Spinal cord (tissue), 10 donors: ENCODE measurements around the gene DEF6. TPM values are rescaled to one million over a fixed set of nuclear protein-coding genes. Genes with fewer than 3 reads are reported as not detected.
A peak's percentile ranks its signal among the peaks of the same experiment; 100 is the strongest.
"Not testable (repeated sequence)": the region's sequence is repeated elsewhere in the genome, so short reads cannot be mapped to it uniquely, and the experiment has no call there.

Experiments
- DNase-seq, 6 donors: peaks; one replicate each; pipeline versions ENCODE4 v3.0.0 to v3.0.0-alpha.2; 2013 to 2015; ENCODE audit warnings: low spot score in 6 of 6, low read depth in 4 of 6
- H3K27ac ChIP-seq: one replicate; pipeline ENCODE4 v1.5.1; 2013; ENCODE audit warnings: low read depth, low read length, control low read depth
- H3K27me3 ChIP-seq: one replicate; pipeline ENCODE4 v1.6.1; 2013; ENCODE audit warnings: low read length; ENCODE audit not compliant: control insufficient read depth, insufficient read depth
- H3K36me3 ChIP-seq: one replicate; pipeline ENCODE4 v1.6.1; 2013; ENCODE audit warnings: low read length; ENCODE audit not compliant: control insufficient read depth, insufficient read depth
- H3K4me1 ChIP-seq: one replicate; pipeline ENCODE4 v1.6.1; 2013; ENCODE audit warnings: low read length; ENCODE audit not compliant: control insufficient read depth, insufficient read depth
- H3K4me3 ChIP-seq: one replicate; pipeline ENCODE4 v1.5.1; 2013; ENCODE audit warnings: low read depth, low read length, control low read depth
- H3K9me3 ChIP-seq: one replicate; pipeline ENCODE4 v1.6.1; 2013; ENCODE audit warnings: low read length; ENCODE audit not compliant: control insufficient read depth, insufficient read depth
- WGBS: methylation state at CpG from one replicate; pipeline ENCODE4 v1.1.5; 2013; ENCODE audit warnings: missing lambda C conversion rate; ENCODE audit not compliant: insufficient coverage; 5-methylcytosine and 5-hydroxymethylcytosine counted together
- polyA plus RNA-seq, 2 donors: library from polyadenylated mRNA; unstranded; fragments of 120-200 nt; gene quantifications; one replicate each; pipeline ENCODE4 v1.2.1, GENCODE V29; 2013; ENCODE audit not compliant: insufficient read length in 2 of 2
- total RNA-seq, 2 donors: library from RNA; depleted of rRNA in 1 of 2; stranded (reverse); fragments of 120-200 nt in 1 of 2; fragments of >200 nt in 1 of 2; gene quantifications; one replicate each; pipeline versions ENCODE4 v1.2.3 to v1.2.4, GENCODE V29; 2013 to 2014
- donor health status: healthy.

DEF6 gene
- total and polyA plus RNA-seq, 4 donors, result 4.9 to 6.7 (median 6.2) TPM

GRCh38 chr6:35305117-35305516 is 7.5 kb downstream of the DEF6 start:
- no peaks in the 10 kb centered on the region for H3K4me1 ChIP-seq
- H3K27ac ChIP-seq, result no peak overlapping the region
- H3K9me3 ChIP-seq, result no peaks in the 10 kb centered on the region
- no peaks in the 10 kb centered on the region for H3K36me3 ChIP-seq
- no peak overlapping the region for H3K4me3 ChIP-seq
- DNase-seq, result no peak
- 80% methylated on average over 1 of the region's 8 CpGs for WGBS
- no peaks in the 10 kb centered on the region for H3K27me3 ChIP-seq

- H3K9me3 ChIP-seq, H3K36me3 ChIP-seq, H3K27me3 ChIP-seq, H3K4me3 ChIP-seq, H3K4me1 ChIP-seq, H3K27ac ChIP-seq, DNase-seq: not testable (repeated sequence)
- WGBS, result 96% methylated on average over 12 of the region's 15 CpGs
These were observed 9.5 kb downstream of the DEF6 start for GRCh38 chr6:35307138-35307537.

- H3K4me3 ChIP-seq, H3K9me3 ChIP-seq, H3K27me3 ChIP-seq, H3K36me3 ChIP-seq, H3K4me1 ChIP-seq, DNase-seq, H3K27ac ChIP-seq: not testable (repeated sequence)
- WGBS, result no CpG with 5 or more reads among the region's 2 CpGs
These were observed 10.9 kb downstream of the DEF6 start for GRCh38 chr6:35308543-35308942.

GRCh38 chr6:35309611-35310264 is 12.1 kb downstream of the DEF6 start:
- WGBS, result 89% methylated on average over 9 of the region's 9 CpGs
- H3K27ac ChIP-seq, result no peak overlapping the region

GRCh38 chr6:35310265-35310831 is 12.7 kb downstream of the DEF6 start:
- 75% methylated on average over 6 of the region's 6 CpGs for WGBS
- H3K4me3 ChIP-seq, result no peak overlapping the region

More at GRCh38 chr6:35309611-35310264, 12.1 kb downstream of the DEF6 start:
- H3K27me3 ChIP-seq, result no peaks in the 10 kb centered on the region
- H3K4me3 ChIP-seq, result no peak overlapping the region
- H3K4me1 ChIP-seq, result no peaks in the 10 kb centered on the region
- DNase-seq, result no peak
- H3K9me3 ChIP-seq, result no peaks in the 10 kb centered on the region
- peaks cover 3% of the 10 kb centered on the region for H3K36me3 ChIP-seq

GRCh38 chr6:35311390-35312075 is 13.9 kb downstream of the DEF6 start:
- no peaks in the 10 kb centered on the region for H3K27me3 ChIP-seq
- no peak overlapping the region for H3K4me3 ChIP-seq
- no peak for DNase-seq
- WGBS, result 78% methylated on average over 4 of the region's 6 CpGs
- H3K4me1 ChIP-seq, result no peaks in the 10 kb centered on the region
- no peaks in the 10 kb centered on the region for H3K9me3 ChIP-seq
- H3K27ac ChIP-seq, result no peak overlapping the region
- H3K36me3 ChIP-seq, result peaks cover 3% of the 10 kb centered on the region

More at GRCh38 chr6:35310265-35310831, 12.7 kb downstream of the DEF6 start:
- Histone ChIP-seq H3K36me3 (peaks cover 3% of the 10 kb centered on the region), H3K27me3 (no peaks in the 10 kb centered on the region), H3K27ac (no peak overlapping the region), H3K4me1 (no peaks in the 10 kb centered on the region), H3K9me3 (no peaks in the 10 kb centered on the region)
- no peak for DNase-seq

- DNase-seq, result no peak
These were observed 14.6 kb downstream of the DEF6 start for GRCh38 chr6:35312076-35312800.

GRCh38 chr6:35312807-35313206 is 15.2 kb downstream of the DEF6 start:
- no peak overlapping the region for H3K27ac ChIP-seq
- H3K9me3 ChIP-seq, result no peaks in the 10 kb centered on the region
- H3K27me3 ChIP-seq, result no peaks in the 10 kb centered on the region
- peaks cover 3% of the 10 kb centered on the region for H3K36me3 ChIP-seq
- H3K4me1 ChIP-seq, result peaks cover 4% of the 10 kb centered on the region
- DNase-seq, result no peak
- no CpG with 5 or more reads among the region's 2 CpGs for WGBS
- no peak overlapping the region for H3K4me3 ChIP-seq

More at GRCh38 chr6:35312076-35312800, 14.6 kb downstream of the DEF6 start:
- Histone ChIP-seq H3K36me3 (peaks cover 3% of the 10 kb centered on the region), H3K27ac (no peak overlapping the region), H3K4me3 (no peak overlapping the region), H3K4me1 (no peaks in the 10 kb centered on the region), H3K9me3 (no peaks in the 10 kb centered on the region), H3K27me3 (no peaks in the 10 kb centered on the region)
- 93% methylated on average over 18 of the region's 19 CpGs for WGBS

- peak in 1 of 6 donors; percentile 82 for DNase-seq
- H3K4me3 ChIP-seq, result peak overlapping the region; percentile 40
- no peaks in the 10 kb centered on the region for H3K36me3 ChIP-seq
- H3K27me3 ChIP-seq, result no peaks in the 10 kb centered on the region
- H3K27ac ChIP-seq, result no peak overlapping the region
- H3K4me1 ChIP-seq, result peaks cover 16% of the 10 kb centered on the region
- no peaks in the 10 kb centered on the region for H3K9me3 ChIP-seq
- 11% methylated on average over 24 of the region's 28 CpGs for WGBS
These were observed 20.0 kb downstream of the DEF6 start for GRCh38 chr6:35317483-35318195.
